HG03378 (cell line): ENCODE data around the gene CDCA3.
"Not testable (repeated sequence)": the region's sequence is repeated elsewhere in the genome, so short reads cannot be mapped to it uniquely, and the experiment has no call there.

Source experiments
- ATAC-seq: cut with Tn5 transposase; IDR thresholded peaks from one replicate; pipeline ENCODE4 v1.9.1; 2021; ENCODE audit warnings: mild to moderate bottlenecking, moderate library complexity; ENCODE audit not compliant: unreplicated experiment

CDCA3 gene

GRCh38 chr12:6873094-6874014 is 22.3 kb upstream of the CDCA3 start, which contains the start of gene SPSB2:
TSS of gene SPSB2 (minus strand) at chr12:6873303. CDS start at chr12:6872901, 402 bp downstream.
- ATAC-seq, result peak; percentile 53

DNA sequence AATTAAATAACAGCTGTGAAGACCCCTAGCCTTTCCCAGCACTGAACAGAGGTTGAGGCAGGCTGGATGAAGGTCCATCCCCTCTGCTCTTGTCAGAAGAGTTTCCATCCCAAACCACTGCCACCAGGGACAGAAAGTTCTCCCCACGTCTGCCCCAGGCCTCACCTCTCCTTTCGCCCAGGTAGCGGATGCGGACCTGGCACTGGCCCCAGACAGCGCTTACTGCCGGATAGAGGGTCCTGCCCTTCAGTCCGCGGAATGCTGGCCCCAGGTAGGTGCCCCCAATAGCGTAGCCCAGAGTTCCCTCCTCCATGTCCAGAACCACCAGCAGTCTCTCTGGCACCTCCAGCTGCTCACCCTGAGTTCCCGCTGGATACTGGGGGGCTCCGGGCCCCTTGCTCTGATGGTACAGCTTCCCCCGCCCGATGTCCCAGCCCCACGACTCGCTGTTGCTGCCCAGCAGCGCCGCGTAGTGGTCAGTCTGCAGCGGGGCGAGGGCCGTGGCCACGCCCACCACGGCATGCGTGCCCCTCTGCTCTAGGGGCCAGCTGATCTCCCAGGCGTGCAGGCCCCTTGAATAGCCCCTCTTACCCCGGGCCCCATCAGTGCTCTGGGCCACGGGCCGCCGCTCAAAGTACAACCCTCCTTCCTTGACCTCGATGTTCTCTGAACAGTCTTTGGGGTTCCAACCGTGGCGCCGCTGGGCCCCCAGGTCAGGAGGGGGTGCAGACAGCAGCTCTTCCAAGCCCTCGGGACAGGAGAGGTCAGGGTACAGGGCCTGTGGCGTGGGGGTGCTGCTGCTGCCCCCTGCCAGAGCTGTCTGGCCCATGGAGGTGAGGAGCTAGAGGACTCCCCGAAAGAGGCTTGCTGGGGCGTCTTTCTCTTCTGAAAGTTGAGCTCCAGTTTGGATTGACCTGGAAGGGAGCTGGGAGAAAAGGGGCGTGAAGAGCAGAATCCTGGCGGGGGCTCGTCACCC is 21.3 kb upstream of the CDCA3 start:
- no peak for ATAC-seq

GRCh38 chr12:6871052-6871957 is 20.2 kb upstream of the CDCA3 start:
- ATAC-seq, result no peak

- ATAC-seq, result not testable (repeated sequence)
Measured at GRCh38 chr12:6870304-6870703, 19.2 kb upstream of the CDCA3 start.

DNA sequence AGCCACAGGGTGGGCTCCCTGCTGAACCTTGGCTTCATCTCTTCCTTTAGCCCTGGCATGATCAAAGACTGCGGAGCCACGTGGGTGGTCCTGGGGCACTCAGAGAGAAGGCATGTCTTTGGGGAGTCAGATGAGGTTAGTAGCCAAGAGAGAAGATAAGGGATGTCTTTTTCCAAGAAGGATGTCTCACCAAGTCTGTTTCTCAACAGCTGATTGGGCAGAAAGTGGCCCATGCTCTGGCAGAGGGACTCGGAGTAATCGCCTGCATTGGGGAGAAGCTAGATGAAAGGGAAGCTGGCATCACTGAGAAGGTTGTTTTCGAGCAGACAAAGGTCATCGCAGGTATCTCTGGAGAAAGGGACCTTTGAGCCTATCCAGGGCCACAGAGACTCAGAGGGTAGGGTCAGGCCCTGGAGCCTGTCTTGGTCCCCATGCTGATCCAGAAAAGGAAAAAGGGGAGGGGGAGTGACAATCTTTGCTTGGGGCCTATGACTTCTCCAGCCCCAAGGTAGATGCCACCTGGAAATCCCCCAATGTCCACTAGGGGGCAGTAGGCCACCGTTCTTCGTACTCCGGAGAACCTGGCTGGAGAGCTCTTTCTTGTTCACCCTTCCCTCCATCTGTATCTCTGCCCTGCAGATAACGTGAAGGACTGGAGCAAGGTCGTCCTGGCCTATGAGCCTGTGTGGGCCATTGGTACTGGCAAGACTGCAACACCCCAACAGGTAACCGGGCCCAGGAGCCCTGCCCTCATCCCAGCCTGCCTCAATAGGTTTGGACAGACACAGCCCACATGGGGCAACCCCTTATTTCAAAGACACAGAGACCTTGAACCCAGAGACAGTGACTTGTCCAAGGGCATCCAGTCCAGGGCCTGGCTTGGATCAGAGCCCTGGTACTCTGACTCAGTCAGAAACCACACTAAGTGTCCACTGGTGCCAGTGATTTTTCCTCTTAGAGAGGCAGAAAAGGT is 18.2 kb upstream of the CDCA3 start:
- ATAC-seq, result no peak

DNA sequence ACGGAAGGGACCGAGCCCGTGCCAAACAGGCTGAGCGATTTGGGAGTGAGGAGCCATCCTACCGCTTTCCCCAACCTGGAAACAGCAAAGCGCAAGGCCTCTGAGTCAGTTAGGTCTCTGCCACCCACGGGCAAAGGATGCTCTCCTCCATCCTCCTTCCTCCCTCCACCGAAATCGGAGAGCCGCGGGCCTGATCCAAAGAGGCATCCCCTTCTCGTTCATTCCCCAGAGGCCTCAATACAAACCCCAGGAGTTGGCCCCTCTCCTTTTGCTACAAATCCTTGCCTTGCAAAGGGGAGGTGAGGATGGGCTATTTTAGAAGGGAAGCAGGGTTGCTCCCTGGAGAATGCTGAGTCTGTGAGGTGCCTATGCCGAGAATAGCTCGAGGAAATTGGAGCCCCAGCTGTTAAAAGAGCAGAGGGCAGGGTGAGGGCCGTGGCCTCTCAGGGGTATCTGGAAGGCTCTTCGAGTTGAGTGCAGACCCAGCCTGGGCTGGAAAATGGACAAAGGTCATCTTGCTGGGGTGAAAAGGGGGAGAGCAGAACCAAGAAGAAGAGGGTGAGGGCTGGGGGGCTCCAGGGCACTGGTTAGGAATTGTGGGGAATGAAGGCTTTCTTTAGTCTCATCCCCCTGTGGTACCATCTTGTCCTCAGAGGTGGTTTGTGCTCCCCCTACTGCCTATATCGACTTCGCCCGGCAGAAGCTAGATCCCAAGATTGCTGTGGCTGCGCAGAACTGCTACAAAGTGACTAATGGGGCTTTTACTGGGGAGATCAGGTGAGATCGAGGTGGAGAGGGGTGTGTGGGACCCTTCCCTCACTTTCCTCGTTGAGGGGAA is 17.3 kb upstream of the CDCA3 start:
- ATAC-seq, result no peak

- no peak for ATAC-seq
Measured at GRCh38 chr12:6867413-6868210, 16.5 kb upstream of the CDCA3 start, which contains the start of gene TPI1. TSS of gene TPI1 (plus strand) at chr12:6867531. CDS start at chr12:6867567, 36 bp downstream.

DNA sequence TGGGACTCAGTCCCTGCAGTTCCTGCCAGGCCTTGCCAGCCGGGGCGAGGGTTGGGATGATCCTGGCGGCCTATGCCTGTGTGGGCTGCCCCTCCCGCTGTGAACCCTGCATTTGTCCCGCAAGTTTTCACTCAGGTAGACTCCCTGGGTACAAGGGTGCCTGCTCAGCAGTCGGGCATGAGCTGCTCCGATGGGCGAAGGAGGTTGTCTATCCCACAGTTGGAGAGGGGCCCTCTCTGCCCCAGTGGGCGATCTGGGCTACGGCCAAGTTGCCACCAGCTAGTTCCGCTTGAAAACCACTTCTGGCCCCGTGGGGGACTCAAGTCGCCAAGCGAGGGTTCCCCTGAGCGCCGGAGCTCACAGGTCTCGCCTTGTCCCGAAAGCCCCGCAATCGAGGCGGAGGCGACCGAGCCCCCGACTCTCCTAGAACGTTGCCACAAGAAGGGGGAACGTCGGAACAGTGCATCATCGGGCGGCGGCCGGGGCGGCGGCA is 15.9 kb upstream of the CDCA3 start:
- no peak for ATAC-seq

DNA sequence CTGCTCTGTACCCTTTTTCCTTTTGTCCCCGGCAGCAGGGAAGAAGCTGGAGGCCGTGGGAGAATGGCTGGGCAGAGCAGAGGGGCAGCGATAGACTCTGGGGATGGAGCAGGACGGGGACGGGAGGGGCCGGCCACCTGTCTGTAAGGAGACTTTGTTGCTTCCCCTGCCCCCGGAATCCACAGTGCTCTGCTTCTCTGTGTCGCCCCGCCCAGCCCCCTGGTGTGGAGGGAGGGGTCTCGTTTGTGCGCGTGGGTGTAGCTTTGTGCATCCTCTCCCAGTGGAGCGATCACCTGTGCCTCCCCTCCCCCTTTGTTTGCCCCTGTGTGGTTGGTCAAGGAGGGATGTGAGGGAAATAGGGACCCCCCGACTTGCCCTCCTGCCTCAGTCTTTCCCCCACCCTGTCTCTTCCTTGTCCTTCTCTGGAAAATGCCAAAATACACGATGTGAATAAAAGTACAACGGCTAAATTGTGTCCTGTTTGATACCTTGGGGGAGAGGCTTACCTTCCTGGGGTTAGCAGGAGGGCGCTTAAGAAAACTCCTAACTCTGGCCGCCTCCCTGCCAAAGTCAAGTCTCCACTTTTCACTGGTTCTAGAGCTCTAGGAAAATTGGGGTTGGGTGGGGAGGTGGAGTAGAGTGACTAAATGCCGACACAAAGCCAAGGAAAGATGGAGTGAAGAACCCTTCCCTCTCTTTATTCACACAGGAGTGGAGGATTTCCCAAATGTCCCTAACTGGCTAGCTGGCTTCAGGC is 15.3 kb upstream of the CDCA3 start:
- ATAC-seq, result no peak

DNA sequence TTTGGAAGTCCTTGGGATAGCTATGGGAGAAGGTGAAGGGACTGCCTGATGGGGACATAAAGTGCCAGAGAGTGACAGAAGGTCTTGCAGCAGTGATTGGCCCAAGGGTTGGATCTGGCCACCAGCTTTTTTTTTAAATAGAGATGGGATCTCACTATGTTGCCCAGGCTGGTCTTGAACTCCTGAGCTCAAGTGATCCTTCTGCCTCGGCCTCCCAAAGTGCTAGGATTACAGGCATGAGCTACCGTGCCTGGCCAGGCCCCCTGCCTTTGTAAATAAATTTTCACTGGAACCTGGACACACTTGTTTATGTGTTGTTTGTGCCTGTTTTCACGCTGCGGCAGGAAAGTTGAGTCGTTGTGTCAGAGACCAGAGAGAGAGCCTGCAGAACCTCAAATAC is 14.2 kb upstream of the CDCA3 start:
- ATAC-seq, result not testable (repeated sequence)

DNA sequence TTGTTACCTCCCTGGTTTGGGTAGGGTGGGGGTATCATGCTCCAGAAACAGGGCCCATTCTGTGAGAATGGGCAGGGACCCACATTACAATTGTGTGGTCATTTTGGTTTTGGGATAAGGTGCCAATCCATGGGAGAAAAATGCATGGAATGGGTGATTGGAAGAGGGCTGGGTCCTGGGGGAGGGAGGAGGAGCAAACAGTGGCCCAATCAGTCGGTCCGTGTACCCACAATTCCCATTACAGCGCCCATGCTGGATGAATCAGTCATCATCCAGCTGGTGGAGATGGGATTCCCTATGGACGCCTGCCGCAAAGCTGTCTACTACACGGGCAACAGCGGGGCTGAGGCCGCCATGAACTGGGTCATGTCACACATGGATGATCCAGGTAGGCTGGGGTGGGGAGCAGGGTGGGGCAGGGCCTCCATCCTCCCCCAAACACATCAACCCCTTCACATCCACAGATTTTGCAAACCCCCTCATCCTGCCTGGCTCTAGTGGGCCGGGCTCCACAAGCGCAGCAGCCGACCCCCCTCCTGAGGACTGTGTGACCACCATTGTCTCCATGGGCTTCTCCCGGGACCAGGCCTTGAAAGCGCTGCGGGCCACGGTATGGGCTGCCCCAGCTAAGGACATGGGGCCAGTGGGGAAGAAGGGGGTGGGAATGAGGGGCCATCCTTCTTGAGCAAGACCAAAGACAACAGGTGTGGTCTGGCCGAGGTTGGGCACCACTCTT is 12.7 kb upstream of the CDCA3 start:
- ATAC-seq, result no peak

DNA sequence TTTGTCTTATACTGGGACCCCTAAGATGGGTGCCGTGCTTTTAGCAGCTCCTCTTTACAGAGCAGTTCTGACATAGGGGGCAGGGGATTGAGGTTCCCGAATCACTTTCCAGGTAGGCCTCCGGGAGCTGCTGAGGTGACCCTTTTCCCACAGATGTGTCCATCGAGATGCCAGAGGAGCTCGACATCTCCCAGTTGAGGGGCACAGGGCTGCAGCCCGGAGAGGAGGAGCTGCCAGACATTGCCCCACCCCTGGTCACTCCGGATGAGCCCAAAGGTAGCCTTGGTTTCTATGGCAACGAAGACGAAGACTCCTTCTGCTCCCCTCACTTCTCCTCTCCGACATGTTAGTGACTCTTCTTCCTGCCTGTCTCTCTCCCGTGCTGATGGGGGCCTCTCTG is 11.9 kb upstream of the CDCA3 start:
- no peak for ATAC-seq

DNA sequence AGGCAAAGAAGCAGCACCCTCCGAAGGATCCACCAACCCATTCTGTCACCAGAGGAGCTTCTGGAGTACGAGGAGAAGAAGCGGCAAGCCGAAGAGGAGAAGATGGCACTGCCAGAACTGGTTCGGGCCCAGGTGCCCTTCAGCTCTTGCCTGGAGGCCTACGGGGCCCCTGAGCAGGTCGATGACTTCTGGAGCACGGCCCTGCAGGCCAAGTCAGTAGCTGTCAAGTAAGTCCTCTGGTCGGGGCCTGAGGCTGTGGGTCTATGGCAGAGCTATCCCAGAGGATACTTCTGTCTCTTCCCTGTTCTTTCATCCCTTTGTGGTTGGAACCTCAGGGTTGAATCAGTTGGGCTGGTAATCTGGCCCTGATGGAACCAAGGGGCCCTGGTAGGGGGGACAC is 10.3 kb upstream of the CDCA3 start:
- no peak for ATAC-seq

GRCh38 chr12:6860942-6861341 is 9.9 kb upstream of the CDCA3 start:
- ATAC-seq, result no peak

DNA sequence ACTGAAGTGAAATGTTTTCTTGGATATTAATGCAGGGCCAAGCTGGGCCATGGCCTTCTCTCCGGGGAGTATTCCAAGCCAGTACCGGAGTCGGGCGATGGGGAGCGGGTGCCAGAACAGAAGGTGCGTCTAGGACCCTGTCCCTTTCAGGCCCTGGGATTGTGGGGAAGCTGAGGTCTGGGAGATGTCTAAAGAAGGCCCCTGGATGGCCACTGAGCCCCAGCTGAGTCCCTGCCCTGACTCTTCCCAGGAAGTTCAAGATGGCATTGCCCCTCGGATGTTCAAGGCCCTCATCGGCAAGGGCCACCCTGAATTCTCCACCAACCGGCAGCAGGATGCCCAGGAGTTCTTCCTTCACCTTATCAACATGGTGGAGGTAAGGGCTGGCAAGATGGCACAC is 9.0 kb upstream of the CDCA3 start:
- no peak for ATAC-seq

- ATAC-seq, result no peak
Measured at GRCh38 chr12:6858799-6859198, 7.7 kb upstream of the CDCA3 start.
